H9 (cell line): ENCODE measurements around the gene CACNG6. TPM values are rescaled to one million over a fixed set of nuclear protein-coding genes. Genes with fewer than 3 reads are reported as not detected.

Experiments used
- DNase-seq: peaks from one replicate; pipeline ENCODE4 v3.0.0-alpha.2; 2017
- H2AFZ ChIP-seq: one replicate; pipeline ENCODE4 v1.6.1; 2013; ENCODE audit warnings: mild to moderate bottlenecking, low read length, control low read depth, moderate library complexity
- H2AK5ac ChIP-seq: 2 replicates; pipeline ENCODE4 v1.6.1; 2013; ENCODE audit warnings: low read length, control low read depth, mixed read lengths; ENCODE audit not compliant: insufficient read length
- H2BK120ac ChIP-seq: one replicate; pipeline ENCODE4 v1.6.1; 2013; ENCODE audit warnings: low read depth, mild to moderate bottlenecking, low read length, control low read depth, inconsistent platforms; ENCODE audit not compliant: poor library complexity, severe bottlenecking
- H2BK12ac ChIP-seq: 2 replicates; pipeline ENCODE4 v1.6.1; 2013; ENCODE audit warnings: low read length, control low read depth, mixed read lengths, low read depth; ENCODE audit not compliant: insufficient read length
- H2BK15ac ChIP-seq: 2 replicates; pipeline ENCODE4 v1.6.1; 2013; ENCODE audit warnings: low read depth, low read length, control low read depth
- H2BK20ac ChIP-seq: one replicate; pipeline ENCODE4 v1.6.1; 2013; ENCODE audit warnings: low read depth, mild to moderate bottlenecking, low read length, control low read depth, inconsistent platforms; ENCODE audit not compliant: poor library complexity, severe bottlenecking
- H2BK5ac ChIP-seq: 2 replicates; pipeline ENCODE4 v1.6.1; 2013; ENCODE audit warnings: low read length, control low read depth, mixed read lengths; ENCODE audit not compliant: insufficient read length
- H3K14ac ChIP-seq: 2 replicates; pipeline ENCODE4 v1.6.1; 2013; ENCODE audit warnings: low read length, control low read depth; ENCODE audit not compliant: insufficient read depth
- H3K18ac ChIP-seq: 2 replicates; pipeline ENCODE4 v1.6.1; 2013; ENCODE audit warnings: low read depth, mild to moderate bottlenecking, mixed read lengths, low read length, control low read depth; ENCODE audit not compliant: insufficient read length
- H3K23ac ChIP-seq: 2 replicates; pipeline ENCODE4 v1.6.1; 2013; ENCODE audit warnings: low read length, control low read depth, mixed read lengths, low read depth; ENCODE audit not compliant: insufficient read length
- H3K23me2 ChIP-seq: 2 replicates; pipeline ENCODE4 v1.6.1; 2013; ENCODE audit warnings: low read depth, mild to moderate bottlenecking, mixed read lengths, low read length, control low read depth; ENCODE audit not compliant: insufficient read length, poor library complexity, severe bottlenecking
- H3K27ac ChIP-seq: 2 replicates; pipeline ENCODE4 v1.5.1; 2013; ENCODE audit warnings: low read length, control low read depth, mixed read lengths, low read depth; ENCODE audit not compliant: insufficient read length
- H3K27me3 ChIP-seq: 2 replicates; pipeline ENCODE4 v1.6.1; 2013; ENCODE audit warnings: low read length, control low read depth, inconsistent platforms; ENCODE audit not compliant: insufficient read depth
- H3K4ac ChIP-seq: 2 replicates; pipeline ENCODE4 v1.6.1; 2013; ENCODE audit warnings: low read depth, mild to moderate bottlenecking, control low read depth, inconsistent platforms, low read length, moderate library complexity
- H3K4me1 ChIP-seq: 2 replicates; pipeline ENCODE4 v1.6.1; 2013; ENCODE audit warnings: low read length, control low read depth, inconsistent platforms; ENCODE audit not compliant: insufficient read depth
- H3K4me2 ChIP-seq: 2 replicates; pipeline ENCODE4 v1.6.1; 2013; ENCODE audit warnings: low read length, control low read depth, mixed read lengths; ENCODE audit not compliant: insufficient read length, insufficient read depth
- H3K56ac ChIP-seq: 2 replicates; pipeline ENCODE4 v1.6.1; 2013; ENCODE audit warnings: low read depth, mild to moderate bottlenecking, mixed read lengths, low read length, control low read depth; ENCODE audit not compliant: insufficient read length
- H3K79me1 ChIP-seq: 2 replicates; pipeline ENCODE4 v1.6.1; 2013; ENCODE audit warnings: low read depth, mild to moderate bottlenecking, moderate library complexity, low read length, control low read depth, inconsistent platforms; ENCODE audit not compliant: insufficient read depth, poor library complexity, severe bottlenecking
- H3K79me2 ChIP-seq: 2 replicates; pipeline ENCODE4 v1.6.1; 2013; ENCODE audit warnings: low read length, control low read depth, inconsistent platforms; ENCODE audit not compliant: insufficient read depth
- H3K9ac ChIP-seq: 2 replicates; pipeline ENCODE4 v1.6.1; 2013; ENCODE audit warnings: low read length, control low read depth, mixed read lengths; ENCODE audit not compliant: insufficient read length; ENCODE audit errors: extremely low read depth
- H3K9me3 ChIP-seq: one replicate; pipeline ENCODE4 v1.6.1; 2013; ENCODE audit warnings: low read depth, low read length, inconsistent platforms; ENCODE audit not compliant: control insufficient read depth
- H3T11ph ChIP-seq: one replicate; pipeline ENCODE4 v1.6.1; 2013; ENCODE audit warnings: mild to moderate bottlenecking, low read length, control low read depth, inconsistent platforms
- H4K20me1 ChIP-seq: one replicate; pipeline ENCODE4 v1.6.1; 2013; ENCODE audit not compliant: control insufficient read depth, insufficient read length, insufficient read depth
- H4K5ac ChIP-seq: 2 replicates; pipeline ENCODE4 v1.6.1; 2013; ENCODE audit warnings: low read depth, mild to moderate bottlenecking, mixed read lengths, low read length, control low read depth; ENCODE audit not compliant: insufficient read length
- H4K8ac ChIP-seq: replicated peaks from 2 replicates; pipeline ENCODE4 v1.6.1; 2013; ENCODE audit warnings: low read length, control low read depth, mixed read lengths, low read depth; ENCODE audit not compliant: insufficient read length
- H4K91ac ChIP-seq: 2 replicates; pipeline ENCODE4 v1.6.1; 2013; ENCODE audit warnings: low read depth, mild to moderate bottlenecking, moderate library complexity, mixed read lengths, low read length, control low read depth; ENCODE audit not compliant: insufficient read length
- H3K27ac Mint-ChIP-seq, 3 experiments: 2 replicates in 2 of 3; 3 replicates in 1 of 3; pipeline ENCODE4 v1.8.0; 2020 to 2021; ENCODE audit warnings: mixed read lengths in 3 of 3, mild to moderate bottlenecking in 1 of 3, moderate library complexity in 1 of 3
- H3K27me3 Mint-ChIP-seq: 2 replicates; pipeline ENCODE4 v1.8.0; 2021; ENCODE audit warnings: low read depth, mild to moderate bottlenecking, moderate library complexity, mixed read lengths
- H3K36me3 Mint-ChIP-seq, 3 experiments: 2 replicates in 2 of 3; 3 replicates in 1 of 3; pipeline ENCODE4 v1.8.0; 2020 to 2021; ENCODE audit warnings: low read depth in 3 of 3, mixed read lengths in 3 of 3; ENCODE audit not compliant: insufficient read depth in 1 of 3
- H3K4me1 Mint-ChIP-seq, 2 experiments: 2 replicates each; pipeline ENCODE4 v1.8.0; 2020; ENCODE audit warnings: mixed read lengths in 2 of 2
- H3K4me3 Mint-ChIP-seq, 2 experiments: 2 replicates in 1 of 2; 3 replicates in 1 of 2; pipeline ENCODE4 v1.8.0; 2020 to 2021; ENCODE audit warnings: mild to moderate bottlenecking in 2 of 2, mixed read lengths in 2 of 2, moderate library complexity in 1 of 2
- H3K9me3 Mint-ChIP-seq, 2 experiments: 2 replicates in 1 of 2; 3 replicates in 1 of 2; pipeline ENCODE4 v1.8.0; 2020; ENCODE audit warnings: mild to moderate bottlenecking in 2 of 2, mixed read lengths in 2 of 2, moderate library complexity in 1 of 2
- CTCF ChIP-seq: fragments of 200-600 bp; sonication (generic); conservative IDR thresholded peaks from 3 replicates; pipeline ENCODE4 v1.8.0; 2021; ENCODE audit warnings: antibody characterized with exemption, mild to moderate bottlenecking
- WGBS: extraction: QIAGEN DNeasy Blood & Tissue Kit; methylation state at CpG from one replicate; pipeline ENCODE4 v1.1.7; 2013; ENCODE audit warnings: missing lambda C conversion rate, low lambda C conversion rate, mixed read lengths; ENCODE audit not compliant: insufficient read length; ENCODE audit errors: extremely low coverage; 5-methylcytosine and 5-hydroxymethylcytosine counted together
- total RNA-seq: library from RNA; stranded (reverse); gene quantifications from 2 replicates; pipeline ENCODE4 v1.2.1, GENCODE V29; 2021

The CACNG6 gene
- total RNA-seq, 1 experiment from 2014 or later = 1.6 TPM

GRCh38 chr19:53971673-53972072 is 19.8 kb upstream of the CACNG6 start:
- H3K27ac Mint-ChIP-seq = no peak overlapping the region
- Histone ChIP-seq H3K27me3 (no peaks in the 10 kb centered on the region), H3K4ac (no peak overlapping the region), H3K23ac (no peak overlapping the region), H4K20me1 (no peaks in the 10 kb centered on the region), H3K56ac (no peak overlapping the region), H2AK5ac (no peak overlapping the region), H4K91ac (no peak overlapping the region), H3T11ph (no peak overlapping the region), H3K9ac (no peak overlapping the region), H4K5ac (no peak overlapping the region), H3K9me3 (no peaks in the 10 kb centered on the region), H2BK20ac (no peak overlapping the region), H2BK15ac (no peak overlapping the region), H2BK5ac (no peak overlapping the region), H3K18ac (no peak overlapping the region), H3K14ac (no peak overlapping the region), H2BK12ac (no peak overlapping the region), H3K27ac (no peak overlapping the region), H3K4me2 (no peak overlapping the region), H3K4me1 (no peaks in the 10 kb centered on the region), H3K79me2 (no peaks in the 10 kb centered on the region), H2BK120ac (no peak overlapping the region), H4K8ac (no peak overlapping the region), H2AFZ (no peak overlapping the region), H3K79me1 (no peaks in the 10 kb centered on the region), H3K23me2 (no peaks in the 10 kb centered on the region)
- H3K9me3 Mint-ChIP-seq = no peaks in the 10 kb centered on the region
- DNase-seq = peak; percentile 45
- TF ChIP-seq CTCF = no peak
- peaks cover 5% of the 10 kb centered on the region; the same call in 1 of the 2 replicates for H3K27me3 Mint-ChIP-seq
- peaks cover 2% of the 10 kb centered on the region in 2 experiments; a peak in 2 of 4 replicates for H3K4me1 Mint-ChIP-seq
- WGBS = no CpG with 5 or more reads among the region's 10 CpGs
- no peak overlapping the region for H3K4me3 Mint-ChIP-seq
- H3K36me3 Mint-ChIP-seq = peaks cover 11 to 24% (median 13%) of the 10 kb centered on the region in 3 experiments; a peak in 6 of 7 replicates
